Stimulated activated CD4-positive, alpha-beta T cell treated with anti-CD3 and anti-CD28 coated beads, Interleukin-4, amount 100 ng/mL, for 24 hours (primary cell): Measurements from ENCODE around the gene TBXA2R.

Source experiments
- DNase-seq: peaks from one replicate; pipeline ENCODE4 v3.0.0-alpha.2; 2020

The TBXA2R gene

GRCh38 chr19:3618811-3619630 is 12.3 kb upstream of the TBXA2R start:
- no peak for DNase-seq

- DNase-seq, result peak; percentile 50
These were observed 11.6 kb upstream of the TBXA2R start for GRCh38 chr19:3618144-3618810.

GRCh38 chr19:3617463-3617862 is 10.8 kb upstream of the TBXA2R start:
- no peak for DNase-seq

GRCh38 chr19:3615524-3616135 is 9.0 kb upstream of the TBXA2R start:
- no peak for DNase-seq

GRCh38 chr19:3614858-3615505 is 8.3 kb upstream of the TBXA2R start:
- DNase-seq, result no peak

- no peak for DNase-seq
These were observed 7.4 kb upstream of the TBXA2R start for GRCh38 chr19:3613818-3614661.

- no peak for DNase-seq
These were observed 6.4 kb upstream of the TBXA2R start for GRCh38 chr19:3612901-3613741.

- no peak for DNase-seq
These were observed 5.7 kb upstream of the TBXA2R start for GRCh38 chr19:3612330-3612729.

GRCh38 chr19:3611841-3612240 is 5.2 kb upstream of the TBXA2R start:
- DNase-seq, result no peak

GRCh38 chr19:3610745-3611717 is 4.4 kb upstream of the TBXA2R start:
- DNase-seq, result no peak

- no peak for DNase-seq
These were observed 3.4 kb upstream of the TBXA2R start for GRCh38 chr19:3609779-3610719.

GRCh38 chr19:3608750-3609322 is 2.2 kb upstream of the TBXA2R start:
- no peak for DNase-seq

GRCh38 chr19:3608079-3608641 is 1.5 kb upstream of the TBXA2R start:
- no peak for DNase-seq

GRCh38 chr19:3607303-3608078 is 816 bp upstream of the TBXA2R start:
- no peak for DNase-seq

GRCh38 chr19:3606174-3606689 is 443 bp downstream of the TBXA2R start:
- no peak for DNase-seq

GRCh38 chr19:3605770-3606169 is 905 bp downstream of the TBXA2R start:
- no peak for DNase-seq

- DNase-seq, result no peak
These were observed 1.3 kb downstream of the TBXA2R start for GRCh38 chr19:3605361-3605760.
